ENCODE data around the gene AIM2.

AIM2 gene

GRCh38 chr1:159100589-159100988, 24.0 kb upstream of the AIM2 start:
- no peak overlapping the region for H3K27ac ChIP-seq
- TF ChIP-seq ZFX (IDR thresholded peaks at IDR 0.05; ENCODE audit: borderline replicate concordance) (no peak), CTCF (IDR thresholded peaks at IDR 0.05) (no peak)

- TF ChIP-seq ZFX (IDR thresholded peaks at IDR 0.05; ENCODE audit: borderline replicate concordance) (no peak), CTCF (IDR thresholded peaks at IDR 0.05) (no peak)
- no peak overlapping the region for H3K27ac ChIP-seq
These were observed 22.0 kb upstream of the AIM2 start for GRCh38 chr1:159098596-159098995.

GRCh38 chr1:159092036-159092760, 15.6 kb upstream of the AIM2 start:
- TF ChIP-seq ZFX (IDR thresholded peaks at IDR 0.05; ENCODE audit: borderline replicate concordance) (no peak), CTCF (IDR thresholded peaks at IDR 0.05) (no peak)
- no peak overlapping the region for H3K27ac ChIP-seq

GRCh38 chr1:159091607-159092031, 15.1 kb upstream of the AIM2 start:
- no peak overlapping the region for H3K27ac ChIP-seq
- TF ChIP-seq CTCF (IDR thresholded peaks at IDR 0.05): no peak
- TF ChIP-seq ZFX (IDR thresholded peaks at IDR 0.05; ENCODE audit: borderline replicate concordance): no peak

GRCh38 chr1:159091180-159091560, 14.6 kb upstream of the AIM2 start:
- TF ChIP-seq CTCF (IDR thresholded peaks at IDR 0.05) (no peak), ZFX (IDR thresholded peaks at IDR 0.05; ENCODE audit: borderline replicate concordance) (no peak)
- no peak overlapping the region for H3K27ac ChIP-seq

- no peak overlapping the region for H3K27ac ChIP-seq
- TF ChIP-seq ZFX (IDR thresholded peaks at IDR 0.05; ENCODE audit: borderline replicate concordance): no peak
- TF ChIP-seq CTCF (IDR thresholded peaks at IDR 0.05): no peak
These were observed 14.0 kb upstream of the AIM2 start for GRCh38 chr1:159090286-159091179.
